Measurements from ENCODE around the gene AGAP1.

GRCh38 chr2:235549735-235550377 lies 56.0 kb downstream of the AGAP1 start:
- TF ChIP-seq CTCF (IDR thresholded peaks at IDR 0.05) (no peak), POLR2A (IDR thresholded peaks at IDR 0.05) (no peak), EP300 (IDR thresholded peaks at IDR 0.05) (no peak)
